MCF 10A (cell line): ENCODE results near the gene GPC6. TPM values are rescaled to one million over a fixed set of nuclear protein-coding genes. Genes with fewer than 3 reads are reported as not detected.

Experiments used
- BruUV-seq: library from RNA; stranded (reverse); fragments of 400-500 nt; replicated peaks from 2 replicates; lab custom pipeline; 2021; lab: Mats Ljungman, UMichigan
- CTCF ChIA-PET: fragments of 300-600 bp; sonication (Branson Sonifier 250); formaldehyde crosslinking; extraction: SDS; loops from one replicate; lab custom pipeline; 2021; ENCODE audit warnings: antibody characterized with exemption, inconsistent platforms; lab: Yijun Ruan, JAX
- POLR2A ChIA-PET: fragments of 300-600, 350-650 bp; sonication (Branson Sonifier 250); formaldehyde crosslinking; extraction: SDS; loops from one replicate; lab custom pipeline; 2020; ENCODE audit warnings: antibody characterized with exemption, inconsistent platforms; lab: Yijun Ruan, JAX
- DNase-seq: peaks from one replicate; pipeline ENCODE4 v3.0.0-alpha.2; 2018; ENCODE audit not compliant: unreplicated experiment
- H3K27ac Mint-ChIP-seq: one replicate; pipeline ENCODE4 v1.8.0; 2022; ENCODE audit warnings: mild to moderate bottlenecking, low read depth, mixed read lengths; ENCODE audit not compliant: unreplicated experiment
- H3K27me3 Mint-ChIP-seq: one replicate; pipeline ENCODE4 v1.8.0; 2022; ENCODE audit warnings: mixed read lengths; ENCODE audit not compliant: insufficient read depth, unreplicated experiment
- H3K36me3 Mint-ChIP-seq: one replicate; pipeline ENCODE4 v1.8.0; 2022; ENCODE audit warnings: mild to moderate bottlenecking, moderate library complexity, mixed read lengths; ENCODE audit not compliant: insufficient read depth, unreplicated experiment
- H3K4me1 Mint-ChIP-seq: one replicate; pipeline ENCODE4 v1.8.0; 2022; ENCODE audit warnings: mixed read lengths; ENCODE audit not compliant: insufficient read depth, unreplicated experiment
- H3K4me3 Mint-ChIP-seq: one replicate; pipeline ENCODE4 v1.8.0; 2022; ENCODE audit warnings: mild to moderate bottlenecking, moderate library complexity, mixed read lengths; ENCODE audit not compliant: unreplicated experiment
- H3K9me3 Mint-ChIP-seq: one replicate; pipeline ENCODE4 v1.8.0; 2022; ENCODE audit warnings: mixed read lengths; ENCODE audit not compliant: unreplicated experiment
- intact Hi-C: fragments of 100-400 bp; cut with micrococcal nuclease; formaldehyde crosslinking; loops from 2 replicates; pipeline ENCODE4 v1.14.1; 2022
- total RNA-seq: library from RNA; stranded (reverse); gene quantifications from 2 replicates; pipeline ENCODE4 v1.2.3, GENCODE V29; 2022
- TF ChIP-seq, protein P1 (sequence below): fragments of 200-600 bp; IDR thresholded peaks from one replicate; pipeline ENCODE4 v1.8.0; 2022; ENCODE audit warnings: antibody characterized with exemption, mild to moderate bottlenecking; ENCODE audit not compliant: unreplicated experiment

GPC6 gene
- total RNA-seq, 1 experiment from 2014 or later = 8.4 TPM

DNA sequence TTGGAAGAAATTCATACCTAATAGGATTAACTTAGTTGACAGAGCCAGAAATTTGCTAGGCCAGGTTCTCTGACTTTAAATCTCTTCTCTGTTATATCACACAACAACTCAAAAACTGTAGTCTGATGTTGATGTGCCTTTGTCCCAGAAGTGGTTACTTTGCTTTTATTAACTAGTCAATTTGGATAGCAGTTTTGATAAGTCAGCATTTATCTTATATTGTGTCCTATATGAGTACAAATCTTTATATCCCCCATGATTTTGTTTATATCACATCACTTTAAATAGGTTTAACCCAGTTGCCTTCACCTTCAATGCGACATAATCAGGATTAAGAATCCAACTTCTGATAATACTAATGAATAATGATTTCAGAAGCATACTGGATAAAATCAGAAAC lies 459.3 kb downstream of the GPC6 start:
- no peaks in the 10 kb centered on the region for H3K36me3 Mint-ChIP-seq
- H3K9me3 Mint-ChIP-seq = no peaks in the 10 kb centered on the region
- H3K27me3 Mint-ChIP-seq = no peaks in the 10 kb centered on the region
- no peak for DNase-seq
- H3K27ac Mint-ChIP-seq = no peak overlapping the region
- intact Hi-C loops = no loop called here
- H3K4me1 Mint-ChIP-seq = no peaks in the 10 kb centered on the region
- TF ChIP-seq, protein P1, sequence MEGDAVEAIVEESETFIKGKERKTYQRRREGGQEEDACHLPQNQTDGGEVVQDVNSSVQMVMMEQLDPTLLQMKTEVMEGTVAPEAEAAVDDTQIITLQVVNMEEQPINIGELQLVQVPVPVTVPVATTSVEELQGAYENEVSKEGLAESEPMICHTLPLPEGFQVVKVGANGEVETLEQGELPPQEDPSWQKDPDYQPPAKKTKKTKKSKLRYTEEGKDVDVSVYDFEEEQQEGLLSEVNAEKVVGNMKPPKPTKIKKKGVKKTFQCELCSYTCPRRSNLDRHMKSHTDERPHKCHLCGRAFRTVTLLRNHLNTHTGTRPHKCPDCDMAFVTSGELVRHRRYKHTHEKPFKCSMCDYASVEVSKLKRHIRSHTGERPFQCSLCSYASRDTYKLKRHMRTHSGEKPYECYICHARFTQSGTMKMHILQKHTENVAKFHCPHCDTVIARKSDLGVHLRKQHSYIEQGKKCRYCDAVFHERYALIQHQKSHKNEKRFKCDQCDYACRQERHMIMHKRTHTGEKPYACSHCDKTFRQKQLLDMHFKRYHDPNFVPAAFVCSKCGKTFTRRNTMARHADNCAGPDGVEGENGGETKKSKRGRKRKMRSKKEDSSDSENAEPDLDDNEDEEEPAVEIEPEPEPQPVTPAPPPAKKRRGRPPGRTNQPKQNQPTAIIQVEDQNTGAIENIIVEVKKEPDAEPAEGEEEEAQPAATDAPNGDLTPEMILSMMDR = no peak
- H3K4me3 Mint-ChIP-seq = no peak overlapping the region
- BruUV-seq = no TSS peak
- POLR2A ChIA-PET = interaction anchor here (0.6 kb wide), 1 partner anchor 21 kb away, joined by 3 read pairs; no protein-coding TSS in a partner anchor
- CTCF ChIA-PET = interaction anchor here (0.6 to 0.8 kb wide), 2 partner anchors 57 to 1850 kb away, joined by 3 read pairs; no protein-coding TSS in a partner anchor

DNA sequence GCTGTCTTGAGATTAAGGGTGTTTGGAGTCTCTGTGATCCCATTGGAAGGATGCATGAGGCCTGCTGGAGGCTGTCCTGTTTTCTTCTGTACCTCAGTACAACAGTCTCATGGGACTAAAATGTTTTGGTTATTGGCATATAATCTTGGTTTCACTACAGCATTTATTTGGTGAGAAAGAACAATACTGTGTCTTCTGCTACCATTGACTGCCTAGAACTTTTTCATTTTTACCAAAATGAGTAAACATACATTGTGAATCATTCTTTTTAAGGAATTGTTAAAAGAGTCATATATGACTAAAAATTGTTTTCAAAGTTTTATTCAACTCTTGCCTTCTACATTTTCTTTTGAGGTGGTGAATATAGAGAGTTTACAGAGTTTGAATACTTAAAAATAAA lies 459.8 kb downstream of the GPC6 start:
- TF ChIP-seq, protein P1 = no peak
- Mint-ChIP-seq H3K9me3 (no peaks in the 10 kb centered on the region), H3K4me3 (no peak overlapping the region), H3K27me3 (no peaks in the 10 kb centered on the region), H3K36me3 (no peaks in the 10 kb centered on the region), H3K27ac (no peak overlapping the region), H3K4me1 (no peaks in the 10 kb centered on the region)
- intact Hi-C loops = no loop called here
- no peak for DNase-seq
- no TSS peak for BruUV-seq
- CTCF ChIA-PET = interaction anchor here (0.6 kb wide), 1 partner anchor 584 kb away, joined by 3 read pairs; no protein-coding TSS in a partner anchor
- POLR2A ChIA-PET = no interaction called here

DNA sequence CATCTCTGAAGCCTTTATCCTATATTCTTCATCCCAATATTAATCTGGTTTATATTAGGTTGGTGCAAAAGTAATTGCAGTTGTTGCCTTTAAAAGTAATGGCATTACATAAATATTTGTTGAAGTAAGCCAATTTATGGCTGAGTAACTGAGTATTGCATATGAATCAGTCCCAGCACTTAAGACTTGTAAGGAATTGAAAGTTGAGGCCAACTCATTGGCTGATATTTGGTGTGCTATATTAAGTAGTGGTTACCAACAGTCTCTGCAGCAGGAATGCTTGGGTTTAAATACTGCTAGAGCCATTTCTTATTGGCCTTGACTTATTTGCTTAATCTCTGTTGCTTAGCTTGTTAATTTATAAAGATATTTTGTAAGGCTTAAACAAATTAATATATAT lies 460.7 kb downstream of the GPC6 start:
- no peak for DNase-seq
- Mint-ChIP-seq H3K4me1 (no peaks in the 10 kb centered on the region), H3K36me3 (no peaks in the 10 kb centered on the region), H3K27ac (no peak overlapping the region), H3K27me3 (no peaks in the 10 kb centered on the region), H3K9me3 (no peaks in the 10 kb centered on the region), H3K4me3 (no peak overlapping the region)
- ChIA-PET CTCF (interaction anchor here (0.6 kb wide), 2 partner anchors 583 to 861 kb away, joined by 3 read pairs; no protein-coding TSS in a partner anchor), POLR2A (no interaction called here)
- TF ChIP-seq, protein P1 = no peak
- intact Hi-C loops = no loop called here
- no TSS peak for BruUV-seq

GRCh38 chr13:93689333-93689732 lies 462.7 kb downstream of the GPC6 start:
- no peak overlapping the region for H3K4me3 Mint-ChIP-seq

More at GRCh38 chr13:93689333-93689732, 462.7 kb downstream of the GPC6 start:
- H3K27me3 Mint-ChIP-seq = no peaks in the 10 kb centered on the region
- TF ChIP-seq, protein P1 = no peak
- CTCF ChIA-PET = no interaction called here
- POLR2A ChIA-PET = no interaction called here
- BruUV-seq = no TSS peak
- H3K36me3 Mint-ChIP-seq = no peaks in the 10 kb centered on the region
- H3K4me1 Mint-ChIP-seq = no peaks in the 10 kb centered on the region
- intact Hi-C loops = no loop called here
- no peaks in the 10 kb centered on the region for H3K9me3 Mint-ChIP-seq
- no peak overlapping the region for H3K27ac Mint-ChIP-seq
- DNase-seq = no peak
